Right lobe of liver (tissue), 6 donors: Measurements from ENCODE around the gene CUL7. TPM values are rescaled to one million over a fixed set of nuclear protein-coding genes. Genes with fewer than 3 reads are reported as not detected.

Experiments used
- ATAC-seq, 4 donors: fragments of 200-7000 bp; cut with Tn5 transposase; one replicate each; pipeline ENCODE4 v1.9.1; 2020; ENCODE audit warnings: mild to moderate bottlenecking in 4 of 4, moderate library complexity in 4 of 4
- DNase-seq, 3 donors: peaks; one replicate each; pipeline ENCODE4 v3.0.0-alpha.2; 2020
- H3K27ac ChIP-seq, 3 donors: fragments of 200-600 bp; one replicate each; pipeline ENCODE4 v1.8.0; 2022
- H3K27me3 ChIP-seq, 2 donors: fragments of 200-600 bp; one replicate each; pipeline ENCODE4 v1.8.0; 2022
- H3K36me3 ChIP-seq, 4 donors: fragments of 200-600 bp; sonication (generic) in 1 of 4; one replicate each; pipeline versions ENCODE4 v1.5.1 to v1.8.0; 2017 to 2022; ENCODE audit warnings: control low read depth in 1 of 4
- H3K4me1 ChIP-seq, 4 donors: fragments of 200-600 bp; sonication (generic) in 1 of 4; one replicate each; pipeline versions ENCODE4 v1.5.1 to v1.8.0; 2017 to 2022; ENCODE audit warnings: control low read depth in 1 of 4
- H3K4me3 ChIP-seq, 3 donors: fragments of 200-600 bp; one replicate each; pipeline ENCODE4 v1.8.0; 2022
- H3K9me3 ChIP-seq, 4 donors: fragments of 200-600 bp; sonication (generic) in 1 of 4; one replicate each; pipeline versions ENCODE4 v1.5.1 to v1.8.0; 2017 to 2022; ENCODE audit warnings: control low read depth in 1 of 4
- POLR2A ChIP-seq: fragments of 450-650 bp; IDR thresholded peaks from one replicate; pipeline ENCODE4 v1.6.1; 2017; ENCODE audit warnings: antibody characterized with exemption, mild to moderate bottlenecking
- WGBS: methylation state at CpG from one replicate; pipeline ENCODE4 v1.1.6; 2018; ENCODE audit warnings: low coverage, low lambda C conversion rate; ENCODE audit not compliant: insufficient coverage; ENCODE audit errors: missing lambda C conversion rate; 5-methylcytosine and 5-hydroxymethylcytosine counted together
- intact Hi-C, 2 donors: fragments of 100-400 bp; cut with DNase I; formaldehyde crosslinking; loops; one replicate each; pipeline versions ENCODE4 v1.11.2 to v1.14.1; 2022
- total RNA-seq, 6 experiments: library from RNA; depleted of rRNA in 2 of 6; stranded (reverse); fragments of >200 nt in 2 of 6; fragmentation: NEBNext Ultra II Directional in 3 of 6; extraction: Animal tissue kit (Norgen Biotek cat#: 25700) in 3 of 6; gene quantifications; one replicate each; pipeline versions ENCODE4 v1.1.0 to v1.2.4, GENCODE V29; 2016 to 2023
- TF ChIP-seq, protein P1 (sequence below), 4 donors: fragments of 200-600 bp in 3 of 4; fragments of 450-650 bp in 1 of 4; IDR thresholded peaks; one replicate each; pipeline versions ENCODE4 v1.5.1 to v1.8.0; 2016 to 2022; ENCODE audit warnings: antibody characterized with exemption in 4 of 4, mild to moderate bottlenecking in 2 of 4
- donor health status: DM: no; HTN: yes; CAD: no.
- donor health status: DM: no; HTN: no; CAD: no.
- donor health status: DM: no; HTN: no; CAD: no.
- donor health status: DM: no; HTN: yes; CAD: no.
- donor health status: DM: no; HTN: yes; CAD: no.

The CUL7 gene
- total RNA-seq, 6 experiments from 2014 or later: 6.5 to 12.7 (median 8.8) TPM

DNA sequence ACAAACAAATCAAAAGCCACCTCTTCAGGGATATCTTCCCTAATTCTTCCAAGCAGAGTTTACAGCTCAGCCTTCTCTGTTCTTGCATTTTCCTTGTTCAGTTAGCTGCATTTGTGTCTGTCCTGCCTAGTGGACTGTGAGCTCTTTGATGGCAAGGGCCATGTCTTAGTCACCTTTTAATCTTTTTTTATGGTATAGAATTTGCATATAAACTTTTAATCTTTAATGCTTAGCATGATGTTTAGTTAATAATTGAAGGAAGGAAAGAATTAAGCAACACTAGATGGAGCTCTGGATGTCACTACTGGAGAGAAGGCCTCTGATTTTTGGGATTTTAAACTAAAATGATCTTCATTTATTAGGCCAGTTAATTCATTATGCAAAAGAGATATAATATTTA lies 57.1 kb downstream of the CUL7 start:
- H3K27ac ChIP-seq: no peak overlapping the region
- H3K36me3 ChIP-seq: no peaks in the 10 kb centered on the region
- peaks cover 0 to 8% (median 0%) of the 10 kb centered on the region in 4 donors for H3K4me1 ChIP-seq
- H3K27me3 ChIP-seq: no peaks in the 10 kb centered on the region
- ATAC-seq (peak; percentile 33 to 57 (median 52)), DNase-seq (no peak)
- no peak for TF ChIP-seq POLR2A
- TF ChIP-seq, protein P1, sequence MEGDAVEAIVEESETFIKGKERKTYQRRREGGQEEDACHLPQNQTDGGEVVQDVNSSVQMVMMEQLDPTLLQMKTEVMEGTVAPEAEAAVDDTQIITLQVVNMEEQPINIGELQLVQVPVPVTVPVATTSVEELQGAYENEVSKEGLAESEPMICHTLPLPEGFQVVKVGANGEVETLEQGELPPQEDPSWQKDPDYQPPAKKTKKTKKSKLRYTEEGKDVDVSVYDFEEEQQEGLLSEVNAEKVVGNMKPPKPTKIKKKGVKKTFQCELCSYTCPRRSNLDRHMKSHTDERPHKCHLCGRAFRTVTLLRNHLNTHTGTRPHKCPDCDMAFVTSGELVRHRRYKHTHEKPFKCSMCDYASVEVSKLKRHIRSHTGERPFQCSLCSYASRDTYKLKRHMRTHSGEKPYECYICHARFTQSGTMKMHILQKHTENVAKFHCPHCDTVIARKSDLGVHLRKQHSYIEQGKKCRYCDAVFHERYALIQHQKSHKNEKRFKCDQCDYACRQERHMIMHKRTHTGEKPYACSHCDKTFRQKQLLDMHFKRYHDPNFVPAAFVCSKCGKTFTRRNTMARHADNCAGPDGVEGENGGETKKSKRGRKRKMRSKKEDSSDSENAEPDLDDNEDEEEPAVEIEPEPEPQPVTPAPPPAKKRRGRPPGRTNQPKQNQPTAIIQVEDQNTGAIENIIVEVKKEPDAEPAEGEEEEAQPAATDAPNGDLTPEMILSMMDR (IDR thresholded peaks at IDR 0.05): peak in 3 of 4 donors; percentile 7 to 30 (median 24)
- H3K9me3 ChIP-seq: no peaks in the 10 kb centered on the region
- intact Hi-C loops: no loop called here
- H3K4me3 ChIP-seq: no peak overlapping the region

GRCh38 chr6:42993445-42993844 lies 60.2 kb downstream of the CUL7 start:
- WGBS: 94% methylated on average over 2 of the region's 2 CpGs

DNA sequence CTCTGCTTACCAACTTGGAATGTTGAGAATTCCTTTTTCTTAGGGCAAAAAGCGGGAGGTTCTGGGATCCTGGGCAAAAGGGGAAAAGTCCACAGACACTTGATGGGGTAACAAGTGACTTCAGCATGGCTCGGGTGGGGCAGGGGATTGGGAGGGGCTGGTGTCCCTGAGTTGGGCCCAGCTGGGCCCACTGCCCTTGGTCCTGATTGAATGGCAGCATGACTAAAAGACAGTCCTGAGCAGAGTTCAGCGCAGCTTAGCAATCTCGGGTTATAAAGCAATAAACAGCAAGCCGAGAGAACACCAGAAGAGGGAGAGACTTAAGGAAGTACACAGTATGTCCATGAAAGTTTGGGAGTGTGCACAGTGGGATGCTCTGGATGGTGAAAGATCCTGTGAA lies 63.7 kb downstream of the CUL7 start:
- Histone ChIP-seq H3K9me3 (no peaks in the 10 kb centered on the region), H3K4me3 (no peak overlapping the region), H3K27me3 (no peaks in the 10 kb centered on the region), H3K27ac (no peak overlapping the region), H3K4me1 (peaks cover 0 to 13% (median 3%) of the 10 kb centered on the region in 4 donors), H3K36me3 (peaks cover 0 to 13% (median 0%) of the 10 kb centered on the region in 4 donors)
- ATAC-seq (no peak), DNase-seq (no peak)
- TF ChIP-seq POLR2A: no peak
- TF ChIP-seq, protein P1 (IDR thresholded peaks at IDR 0.05): no peak
- intact Hi-C loops: loop anchor here in 1 of 2 donors (10.0 kb wide), 1 partner anchor 65 kb away; the partner anchor contains the start of gene CNPY3
- 85% methylated on average over 3 of the region's 5 CpGs for WGBS

More at GRCh38 chr6:42993445-42993844, 60.2 kb downstream of the CUL7 start:
- Histone ChIP-seq H3K27me3 (no peaks in the 10 kb centered on the region), H3K4me1 (peaks cover 0 to 8% (median 0%) of the 10 kb centered on the region in 4 donors), H3K36me3 (peaks cover 0 to 13% (median 0%) of the 10 kb centered on the region in 4 donors), H3K4me3 (no peak overlapping the region), H3K9me3 (no peaks in the 10 kb centered on the region), H3K27ac (no peak overlapping the region)
- intact Hi-C loops: no loop called here
- DNase-seq (no peak), ATAC-seq (no peak)
- TF ChIP-seq, protein P1 (IDR thresholded peaks at IDR 0.05): no peak
- no peak for TF ChIP-seq POLR2A

DNA sequence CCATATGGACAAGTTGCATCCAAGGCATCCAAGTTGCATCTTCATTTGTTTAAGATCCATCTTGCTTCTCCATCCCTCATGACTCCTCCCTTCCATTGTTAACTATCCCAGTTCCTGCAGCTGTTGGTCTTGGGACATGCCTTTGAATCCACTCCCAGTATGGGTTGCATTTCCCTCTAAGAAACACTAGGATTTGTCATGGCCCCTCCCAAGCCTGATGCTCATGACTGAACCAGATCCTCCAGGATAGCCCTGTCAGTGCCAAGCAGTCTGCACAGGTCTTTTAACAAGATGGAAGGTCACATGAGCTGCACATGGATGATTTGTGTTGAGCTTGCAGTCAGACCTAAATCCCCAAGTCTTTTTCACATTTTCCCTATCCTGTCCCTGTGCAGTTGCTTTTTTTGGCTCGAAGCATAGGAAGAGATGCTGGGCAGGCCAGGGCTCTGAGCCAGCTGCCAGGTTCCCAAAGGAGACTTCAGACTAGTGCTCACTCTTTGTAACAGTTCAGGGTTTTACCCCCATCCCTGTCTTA lies 65.1 kb downstream of the CUL7 start:
- no peak overlapping the region for H3K27ac ChIP-seq
- no peaks in the 10 kb centered on the region for H3K27me3 ChIP-seq
- ATAC-seq (no peak), DNase-seq (no peak)
- H3K4me1 ChIP-seq: peaks cover 0 to 18% (median 3%) of the 10 kb centered on the region in 4 donors
- intact Hi-C loops: loop anchor here in 1 of 2 donors (10.0 kb wide), 1 partner anchor 64 kb away; the partner anchor contains the start of gene CNPY3
- no peaks in the 10 kb centered on the region for H3K9me3 ChIP-seq
- 50% methylated on average over 1 of the region's 1 CpG for WGBS
- TF ChIP-seq POLR2A: no peak
- TF ChIP-seq, protein P1 (IDR thresholded peaks at IDR 0.05): no peak
- peaks cover 0 to 13% (median 0%) of the 10 kb centered on the region in 4 donors for H3K36me3 ChIP-seq
- no peak overlapping the region for H3K4me3 ChIP-seq

Other genes with a start within 250 kb of the CUL7 start
- gene RPL7L1, start 174.2 kb downstream of the CUL7 start, total RNA-seq: 100 to 1,000 TPM in 1 of 6 experiments, 10 to 100 TPM in 5; 36.6 to 114 (median 44.2) TPM
- gene PTCRA, start 137.8 kb downstream of the CUL7 start, total RNA-seq: under 1 TPM in 3 of 6 experiments, not detected in 3; 0.31 to 0.46 (median 0.37) TPM
- gene CNPY3, start 124.4 kb downstream of the CUL7 start, total RNA-seq: 10 to 100 TPM; 11.1 to 75.4 (median 28.8) TPM
- gene GNMT, start 93.1 kb downstream of the CUL7 start, total RNA-seq: 100 to 1,000 TPM in 3 of 6 experiments, 10 to 100 TPM in 3; 13.7 to 470 (median 107) TPM
- gene PEX6, start 74.7 kb downstream of the CUL7 start, total RNA-seq: 10 to 100 TPM; 15.7 to 25.9 (median 21.3) TPM
- 10 to 100 TPM; 11.5 to 24.0 (median 16.3) TPM for gene PPP2R5D, start 69.3 kb downstream of the CUL7 start, total RNA-seq
- 10 to 100 TPM; 19.1 to 39.1 (median 25.2) TPM for gene MEA1, start 39.9 kb downstream of the CUL7 start, total RNA-seq
- gene KLHDC3, start 39.6 kb downstream of the CUL7 start, total RNA-seq: 10 to 100 TPM; 26.4 to 46.2 (median 41.7) TPM
- 10 to 100 TPM; 21.8 to 45.0 (median 23.3) TPM for gene RRP36, start 32.2 kb downstream of the CUL7 start, total RNA-seq
- gene MRPL2, start 5.6 kb upstream of the CUL7 start, total RNA-seq: 10 to 100 TPM; 41.6 to 63.1 (median 60.4) TPM
- gene KLC4, start 5.8 kb upstream of the CUL7 start, total RNA-seq: 100 to 1,000 TPM in 1 of 6 experiments, 10 to 100 TPM in 5; 45.8 to 134 (median 65.0) TPM
- gene PTK7, start 22.5 kb upstream of the CUL7 start, total RNA-seq: 1 to 10 TPM in 3 of 6 experiments, under 1 TPM in 3; 0.55 to 1.8 (median 0.99) TPM
- 10 to 100 TPM in 4 of 6 experiments, 1 to 10 TPM in 2; 4.9 to 17.0 (median 11.3) TPM for gene SRF, start 117.4 kb upstream of the CUL7 start, total RNA-seq
- 10 to 100 TPM; 14.4 to 17.7 (median 15.2) TPM for gene CUL9, start 128.3 kb upstream of the CUL7 start, total RNA-seq
- gene DNPH1, start 175.6 kb upstream of the CUL7 start, total RNA-seq: 100 to 1,000 TPM in 2 of 6 experiments, 10 to 100 TPM in 4; 50.7 to 107 (median 62.4) TPM
- gene TTBK1, start 189.6 kb upstream of the CUL7 start, total RNA-seq: 1 to 10 TPM in 2 of 6 experiments, under 1 TPM in 4; 0.83 to 1.6 (median 0.87) TPM
- gene SLC22A7, start 244.4 kb upstream of the CUL7 start, total RNA-seq: 100 to 1,000 TPM; 145 to 348 (median 185) TPM